NOMO-1 (cell line): Measurements from ENCODE around the gene RNF227.

Source experiments
- DNase-seq, 2 experiments: peaks; one replicate each; lab custom pipeline; 2025; ENCODE audit not compliant: unreplicated experiment in 2 of 2; lab: John Stamatoyannopoulos, UW

Gene RNF227

DNA sequence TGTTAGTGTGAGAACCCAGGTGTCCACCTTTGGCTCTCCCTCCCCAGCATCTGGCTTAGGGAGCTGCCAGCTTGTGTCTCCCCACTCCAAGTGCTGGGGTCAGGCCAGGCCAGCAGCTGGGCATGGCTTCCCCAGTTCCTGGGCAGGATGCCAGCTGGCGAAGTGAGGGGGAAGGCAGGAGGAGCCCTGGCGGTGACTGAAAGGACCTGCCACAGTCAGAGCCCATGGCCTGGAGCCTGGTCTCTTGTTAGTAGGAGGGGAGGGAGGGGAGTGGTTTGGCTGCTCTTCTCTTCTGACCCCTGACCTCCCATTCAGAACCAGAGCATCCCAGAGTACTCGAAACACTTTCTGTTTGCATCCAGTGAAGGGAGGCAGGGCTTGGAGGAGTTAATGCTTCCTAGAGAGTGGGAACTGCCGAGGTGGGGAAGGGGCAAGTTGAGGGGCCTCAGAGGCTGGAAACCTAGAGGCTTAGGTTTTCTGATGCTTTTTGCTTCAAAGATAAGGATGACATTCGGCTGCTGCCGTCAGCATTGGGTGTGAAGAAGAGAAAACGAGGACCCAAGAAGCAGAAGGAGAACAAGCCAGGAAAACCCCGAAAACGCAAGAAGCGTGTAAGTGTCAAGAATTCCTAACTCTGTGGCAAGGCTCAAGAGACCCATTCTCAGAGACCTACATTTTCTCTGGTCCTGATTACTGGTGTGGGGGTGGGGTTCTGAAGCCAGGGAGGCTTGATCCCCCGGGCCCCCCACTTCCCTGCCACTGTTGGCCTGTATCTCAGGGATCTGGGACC, 26.7 kb downstream of the RNF227 start:
- no peak for DNase-seq

DNA sequence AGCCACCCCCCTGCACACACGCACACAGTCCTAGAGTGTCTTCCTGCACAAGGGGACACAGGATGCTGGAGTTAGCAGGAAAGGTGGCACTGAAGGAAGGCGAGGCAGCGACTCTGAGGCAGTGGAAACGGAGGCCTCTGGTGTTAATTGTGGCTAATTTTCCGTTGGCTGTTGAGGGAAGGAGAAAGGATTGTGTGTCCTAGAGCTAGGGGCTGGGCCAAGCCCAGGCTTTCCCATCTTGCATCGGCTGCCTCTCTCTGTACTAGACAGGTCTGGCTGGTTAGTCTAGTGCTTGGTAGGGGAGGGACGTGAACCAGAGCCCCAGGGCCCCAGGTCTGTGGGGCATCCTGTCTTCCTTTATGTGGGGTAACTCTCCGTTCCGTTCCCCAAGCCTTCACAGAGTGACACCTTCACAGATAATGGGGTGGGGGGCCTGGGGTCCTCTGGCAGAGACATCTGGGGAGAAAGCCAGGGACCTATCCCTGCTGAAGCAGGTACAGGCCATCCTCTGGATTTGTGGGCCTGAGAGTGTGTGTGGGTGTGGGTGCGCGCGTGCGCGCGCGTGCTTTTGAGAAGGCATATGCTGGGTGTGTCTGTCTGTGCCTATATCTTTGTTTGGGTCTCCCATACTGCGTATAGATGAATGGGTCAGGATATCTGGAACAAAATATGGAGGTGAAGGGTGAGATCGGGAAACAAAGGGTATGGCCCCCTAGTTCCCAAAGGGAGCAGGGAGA, 27.7 kb downstream of the RNF227 start, which contains the start of gene CHD3:
Gene CHD3, plus strand, starts transcription at position 606 of the 737 bp plus-strand sequence. CDS start 212 bp downstream, outside the sequence.
- DNase-seq, result no peak

GRCh38 chr17:7887482-7888183, 28.5 kb downstream of the RNF227 start:
- DNase-seq, result peak; percentile 97

GRCh38 chr17:7887038-7887481, 29.0 kb downstream of the RNF227 start:
- DNase-seq, result peak; percentile 97

- DNase-seq, result peak in 1 of 2 experiments; percentile 58
These were observed 29.7 kb downstream of the RNF227 start for GRCh38 chr17:7886227-7887037.

GRCh38 chr17:7885367-7886226, 30.5 kb downstream of the RNF227 start:
- DNase-seq, result peak in 1 of 2 experiments; percentile 65

GRCh38 chr17:7884581-7885366, 31.3 kb downstream of the RNF227 start:
- DNase-seq, result peak in 1 of 2 experiments; percentile 20

DNA sequence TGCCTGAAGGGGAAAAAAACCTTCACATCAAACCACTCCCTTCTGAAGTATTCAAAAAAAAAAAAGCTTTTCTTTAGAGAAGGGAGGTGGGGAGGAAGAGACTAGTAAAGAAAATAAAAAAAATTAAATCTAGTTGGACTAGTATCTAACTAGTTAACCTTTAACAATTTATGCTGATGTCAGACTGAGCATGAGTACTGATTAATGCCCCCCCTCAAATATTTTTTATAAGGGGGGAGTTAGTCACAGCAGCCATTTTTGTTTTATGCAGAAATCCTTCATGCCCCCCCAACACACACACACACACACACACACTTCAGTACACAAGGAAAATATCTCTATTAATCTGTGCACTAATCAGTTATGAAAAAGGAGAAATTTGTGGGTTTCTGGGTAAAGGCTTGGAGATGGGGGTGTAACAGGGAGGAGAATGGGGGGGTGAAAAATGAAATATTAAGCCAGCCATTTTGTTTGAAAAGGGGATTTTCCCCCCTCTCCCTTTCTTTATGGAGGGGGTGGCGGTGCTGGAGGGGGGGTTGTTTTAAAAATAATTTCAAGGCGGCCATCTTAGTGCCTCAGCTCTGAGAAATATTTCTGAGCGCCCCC, 32.2 kb downstream of the RNF227 start:
- peak in 1 of 2 experiments; percentile 25 for DNase-seq

DNA sequence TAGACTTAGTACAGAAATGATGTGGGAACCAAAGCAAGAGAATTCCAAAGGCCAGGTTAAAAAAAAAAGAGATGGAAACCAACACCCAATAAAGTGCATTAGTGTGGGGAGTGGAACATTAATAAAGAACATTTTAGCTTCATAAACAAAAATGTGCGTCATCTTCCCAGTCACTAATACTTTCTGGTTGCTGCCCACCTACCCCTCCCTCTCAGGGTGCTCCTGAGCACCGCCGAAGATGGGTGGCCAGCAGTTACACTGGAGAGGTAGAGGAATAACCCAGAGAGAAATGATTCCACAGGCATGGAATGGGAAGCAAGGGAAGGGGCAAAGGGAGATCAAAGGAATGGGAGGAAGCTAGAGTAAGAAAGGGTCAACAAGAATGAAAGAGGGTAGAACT, 33.5 kb downstream of the RNF227 start:
- DNase-seq, result no peak

- DNase-seq, result no peak
These were observed 34.0 kb downstream of the RNF227 start for GRCh38 chr17:7882068-7882467.

GRCh38 chr17:7881276-7882054, 34.6 kb downstream of the RNF227 start:
- DNase-seq, result peak in 1 of 2 experiments; percentile 24

DNA sequence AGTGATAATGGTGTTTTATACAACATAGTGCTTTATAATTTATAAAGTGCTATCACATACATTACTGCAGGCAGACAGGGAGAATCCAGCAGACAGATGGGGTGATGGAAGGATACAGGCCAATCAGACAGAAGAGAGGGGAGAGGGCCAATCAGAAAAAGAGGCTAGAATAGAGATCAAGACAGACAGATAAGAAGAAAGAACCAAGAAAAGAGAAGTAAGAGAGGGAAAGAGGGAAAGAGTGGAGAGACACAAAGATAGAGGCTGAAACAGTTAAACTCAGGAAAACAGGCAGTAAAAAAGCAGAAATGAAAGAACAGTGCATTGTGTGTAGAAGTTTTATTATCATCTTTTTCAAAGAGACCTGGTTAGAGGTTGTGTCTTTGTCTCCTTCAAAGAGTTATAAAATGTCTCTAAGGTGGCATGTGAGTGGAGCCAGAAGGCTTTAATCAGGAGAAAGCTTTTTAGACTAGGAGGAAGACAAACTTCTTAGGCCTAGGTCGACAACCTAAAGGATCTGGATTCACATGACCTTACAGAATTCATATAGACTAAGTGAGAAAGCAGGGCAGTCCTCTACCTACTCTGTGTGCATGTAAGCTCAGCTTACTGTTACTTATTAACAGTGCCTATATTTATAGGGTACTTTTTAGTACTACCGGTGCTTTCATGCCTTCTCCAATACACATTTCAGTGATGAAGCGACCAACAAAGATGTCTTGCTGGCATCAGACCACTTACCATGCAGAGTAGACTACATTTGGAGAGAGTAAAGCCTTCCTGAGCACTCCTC, 35.8 kb downstream of the RNF227 start:
- DNase-seq, result peak in 1 of 2 experiments; percentile 59

DNA sequence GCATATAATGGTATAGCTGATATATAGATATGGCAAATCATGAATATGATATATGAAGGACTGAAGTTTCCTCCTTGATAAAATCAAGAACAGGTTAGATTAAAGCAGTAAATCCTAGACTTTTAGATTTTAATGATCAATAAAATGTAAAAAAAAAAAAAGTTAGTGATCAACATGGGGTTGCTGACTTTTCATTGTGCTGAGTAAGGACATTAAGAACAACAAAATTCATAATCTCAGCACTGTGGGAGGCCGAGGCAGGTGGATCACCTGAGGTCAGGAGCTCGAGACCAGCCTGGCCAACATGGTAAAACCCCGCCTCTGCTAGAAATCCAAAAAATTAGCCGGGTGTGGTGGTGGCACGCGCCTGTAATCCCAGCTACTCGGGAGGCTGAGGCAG, 37.9 kb downstream of the RNF227 start:
- DNase-seq, result no peak

DNA sequence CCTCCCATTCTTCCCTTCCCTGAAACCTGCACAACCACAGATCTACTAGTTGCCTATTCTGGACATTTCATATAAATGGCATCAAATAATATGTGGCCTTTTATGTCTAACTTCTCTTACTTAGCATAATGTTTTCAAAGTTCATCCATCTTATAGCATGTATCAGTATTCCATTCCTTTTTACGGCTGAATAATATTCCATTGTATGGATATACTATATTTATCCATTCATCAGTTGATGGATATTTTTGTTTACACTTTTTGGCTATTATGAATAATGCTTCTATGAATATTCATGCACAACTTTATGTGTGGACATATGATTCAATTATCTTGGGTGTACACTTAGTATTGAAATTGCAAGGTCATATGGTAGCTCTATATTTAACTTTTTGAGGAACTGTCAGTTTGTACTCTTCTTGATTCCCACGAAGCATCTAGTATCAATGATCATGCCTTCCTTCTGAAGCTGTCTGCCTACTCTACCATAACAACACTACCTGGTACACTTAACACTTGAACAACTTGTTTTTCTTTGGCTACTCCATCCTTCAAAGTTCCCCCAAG, 40.2 kb downstream of the RNF227 start:
- peak in 1 of 2 experiments; percentile 37 for DNase-seq

- no peak for DNase-seq
These were observed 43.0 kb downstream of the RNF227 start for GRCh38 chr17:7873051-7873450.

DNA sequence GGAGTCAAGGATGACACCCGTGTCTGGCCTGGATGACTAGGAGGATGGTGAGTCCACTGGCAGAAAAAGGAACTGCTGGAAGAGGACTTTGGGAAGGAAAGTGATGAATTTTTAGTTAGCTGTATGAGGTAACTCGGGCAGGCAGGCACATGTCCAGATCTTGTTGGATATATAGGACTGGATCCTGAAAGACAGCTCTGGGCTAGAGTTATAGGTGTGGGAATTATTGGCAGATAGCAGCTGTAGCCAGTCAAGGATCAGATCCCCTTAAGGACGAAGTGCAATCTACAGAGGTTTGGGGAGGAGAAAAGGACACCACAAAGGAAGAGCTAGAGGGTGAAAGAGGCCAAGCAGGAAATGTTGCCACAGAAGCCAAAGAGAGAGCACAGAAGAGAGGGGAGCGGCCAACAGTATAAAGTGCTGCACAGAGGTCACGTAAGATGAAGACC, 48.2 kb downstream of the RNF227 start:
- peak; percentile 64 to 73 for DNase-seq
